ENCODE data around the gene GTPBP4. TPM values are rescaled to one million over a fixed set of nuclear protein-coding genes. Genes with fewer than 3 reads are reported as not detected.

Gene GTPBP4
- total RNA-seq, 4 donors from 2014 or later: 18.3 to 39.1 (median 27.4) TPM

DNA sequence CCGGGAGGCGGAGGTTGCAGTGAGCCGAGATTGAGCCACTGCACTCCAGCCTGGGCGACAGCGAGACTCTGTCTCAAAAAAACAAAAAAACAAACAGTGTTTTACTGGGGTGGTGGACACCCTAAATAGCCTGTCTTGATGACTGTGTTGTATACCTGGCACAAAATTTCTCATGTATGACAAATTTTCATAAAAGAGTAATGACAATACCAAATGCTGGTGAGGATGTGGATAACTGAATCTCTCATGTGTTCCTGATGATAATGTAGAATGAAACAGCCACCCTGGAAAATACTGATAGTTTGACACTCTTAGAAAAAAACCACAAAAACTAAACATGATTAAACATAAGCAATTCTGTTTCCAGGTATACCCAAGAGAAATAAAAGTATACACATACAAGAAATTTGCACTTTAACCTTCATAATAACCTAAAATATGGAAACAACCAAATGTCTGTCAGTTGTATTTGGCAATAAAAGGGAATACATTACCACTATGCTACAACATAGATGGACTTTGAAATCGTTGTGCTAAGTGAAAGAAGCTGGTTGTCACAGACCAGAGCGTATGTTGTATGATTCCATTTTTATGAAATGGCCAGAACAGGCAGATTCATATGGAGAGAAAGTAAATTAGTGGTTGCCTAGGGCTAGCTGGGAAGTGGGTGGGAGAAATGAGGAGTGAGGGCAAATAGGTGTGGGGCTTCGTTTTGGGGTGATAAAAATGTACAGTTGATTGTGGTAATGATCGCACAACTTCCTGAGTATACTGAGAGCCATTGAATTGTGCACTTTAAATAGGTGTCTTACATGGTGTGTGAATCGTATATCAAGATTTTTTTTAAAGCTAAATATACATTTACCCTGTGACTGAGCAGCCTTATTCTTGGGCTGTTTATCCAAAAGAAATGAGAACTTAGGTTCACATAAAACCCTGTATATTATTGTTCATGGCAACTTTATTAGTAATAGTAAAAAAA is 80.4 kb downstream of the GTPBP4 start:
- 89% methylated on average over 10 of the region's 10 CpGs for WGBS
- no peak overlapping the region for H3K4me3 ChIP-seq

More for the DNA sequence above, 80.4 kb downstream of the GTPBP4 start:
- no peaks in the 10 kb centered on the region for H3K27me3 ChIP-seq
- no peak for TF ChIP-seq POLR2AphosphoS5 (IDR thresholded peaks at IDR 0.05)
- no peak for TF ChIP-seq POLR2A (IDR thresholded peaks at IDR 0.05; ENCODE audit: low read depth)
- no peak for TF ChIP-seq EP300 (IDR thresholded peaks at IDR 0.05)
- TF ChIP-seq CTCF (IDR thresholded peaks at IDR 0.05): no peak
- H3K36me3 ChIP-seq: peaks cover 12 to 21% (median 18%) of the 10 kb centered on the region in 4 donors
- H3K4me1 ChIP-seq: peaks cover 0 to 5% (median 2%) of the 10 kb centered on the region in 4 donors
- no peak for DNase-seq (ENCODE audit: extremely low spot score)
- intact Hi-C loops (cut with DNase I): no loop called here
- no peaks in the 10 kb centered on the region for H3K9me3 ChIP-seq
- H3K27ac ChIP-seq (replicated peaks in 1 of 4): no peak overlapping the region

Other genes starting within 250 kb of the GTPBP4 start
- gene LARP4B, start 56.7 kb upstream of the GTPBP4 start, total RNA-seq: 10 to 100 TPM; 35.6 to 43.1 (median 38.2) TPM
- gene IDI2, start 37.4 kb downstream of the GTPBP4 start, total RNA-seq: not detected
- gene IDI1, start 60.7 kb downstream of the GTPBP4 start, total RNA-seq: 10 to 100 TPM; 16.8 to 33.3 (median 23.4) TPM
- gene WDR37, start 68.0 kb downstream of the GTPBP4 start, total RNA-seq: 10 to 100 TPM in 3 of 4 donors, 1 to 10 TPM in 1; 9.1 to 17.2 (median 13.2) TPM

Measured in esophagus muscularis mucosa (tissue), 4 donors.